Activated CD4-positive, alpha-beta T cell treated with anti-CD3 and anti-CD28 coated beads for 24 hours (primary cell): ENCODE measurements around the gene NUDT21.
"Not testable (repeated sequence)": the region's sequence is repeated elsewhere in the genome, so short reads cannot be mapped to it uniquely, and the experiment has no call there.

Experiments
- DNase-seq, 2 donors: peaks; one replicate each; pipeline ENCODE4 v3.0.0-alpha.2; 2020; ENCODE audit warnings: low read depth in 2 of 2

The NUDT21 gene

GRCh38 chr16:56450986-56451752, at the start of gene NUDT21, which contains the start of gene OGFOD1:
NUDT21 (minus strand) TSS chr16:56451332; CDS start chr16:56451202, 130 bp downstream.
OGFOD1 (plus strand) TSS chr16:56451554; CDS start chr16:56451613, 59 bp downstream.
- DNase-seq: peak; percentile 76 to 86

GRCh38 chr16:56493815-56494214, 42.7 kb upstream of the NUDT21 start:
- DNase-seq: no peak

GRCh38 chr16:56493126-56493525, 42.0 kb upstream of the NUDT21 start:
- no peak for DNase-seq

GRCh38 chr16:56491657-56492261, 40.6 kb upstream of the NUDT21 start:
- DNase-seq: no peak

GRCh38 chr16:56488868-56489267, 37.7 kb upstream of the NUDT21 start:
- not testable (repeated sequence) for DNase-seq

GRCh38 chr16:56488035-56488434, 36.9 kb upstream of the NUDT21 start:
- no peak for DNase-seq

GRCh38 chr16:56483394-56483793, 32.3 kb upstream of the NUDT21 start:
- DNase-seq: no peak

- no peak for DNase-seq
These were observed 31.6 kb upstream of the NUDT21 start for GRCh38 chr16:56482683-56483236.

- DNase-seq: no peak
These were observed 30.5 kb upstream of the NUDT21 start for GRCh38 chr16:56481468-56482122.

GRCh38 chr16:56480776-56481467, 29.8 kb upstream of the NUDT21 start:
- no peak for DNase-seq

GRCh38 chr16:56479469-56479868, 28.3 kb upstream of the NUDT21 start:
- no peak for DNase-seq

GRCh38 chr16:56478281-56479049, 27.3 kb upstream of the NUDT21 start:
- no peak for DNase-seq

- DNase-seq: no peak
These were observed 26.2 kb upstream of the NUDT21 start for GRCh38 chr16:56477096-56477878.

GRCh38 chr16:56475201-56475600, 24.1 kb upstream of the NUDT21 start:
- no peak for DNase-seq

- no peak for DNase-seq
These were observed 19.5 kb upstream of the NUDT21 start for GRCh38 chr16:56470666-56471065.

- DNase-seq: no peak
These were observed 19.1 kb upstream of the NUDT21 start for GRCh38 chr16:56470232-56470631.

- no peak for DNase-seq
These were observed 18.6 kb upstream of the NUDT21 start for GRCh38 chr16:56469748-56470147.

- DNase-seq: no peak
These were observed 17.7 kb upstream of the NUDT21 start for GRCh38 chr16:56468800-56469199.

- no peak for DNase-seq
These were observed 15.2 kb upstream of the NUDT21 start for GRCh38 chr16:56466344-56466743.

GRCh38 chr16:56463153-56463552, 12.0 kb upstream of the NUDT21 start:
- DNase-seq: no peak
